HG03354 (cell line): ENCODE data around the gene CPLX3.

ENCODE experiments used
- ATAC-seq: cut with Tn5 transposase; IDR thresholded peaks from one replicate; pipeline ENCODE4 v1.9.1; 2021; ENCODE audit warnings: mild to moderate bottlenecking; ENCODE audit not compliant: unreplicated experiment, poor library complexity, severe bottlenecking

The CPLX3 gene

GRCh38 chr15:74863239-74864056, 37.0 kb downstream of the CPLX3 start:
- ATAC-seq = no peak

GRCh38 chr15:74864296-74864695, 37.9 kb downstream of the CPLX3 start:
- no peak for ATAC-seq

- no peak for ATAC-seq
Measured at GRCh38 chr15:74865316-74865715, 38.9 kb downstream of the CPLX3 start.

GRCh38 chr15:74866090-74866489, 39.7 kb downstream of the CPLX3 start:
- no peak for ATAC-seq

GRCh38 chr15:74867466-74868038, 41.1 kb downstream of the CPLX3 start:
- ATAC-seq = no peak

GRCh38 chr15:74868059-74868458, 41.6 kb downstream of the CPLX3 start:
- no peak for ATAC-seq

GRCh38 chr15:74869372-74869725, 42.9 kb downstream of the CPLX3 start:
- peak; percentile 2 for ATAC-seq

GRCh38 chr15:74869726-74870407, 43.4 kb downstream of the CPLX3 start:
- peak; percentile 64 for ATAC-seq

- ATAC-seq = no peak
Measured at GRCh38 chr15:74870436-74871215, 44.2 kb downstream of the CPLX3 start.

- ATAC-seq = no peak
Measured at GRCh38 chr15:74872702-74873035, 46.2 kb downstream of the CPLX3 start.

GRCh38 chr15:74873036-74873755, 46.8 kb downstream of the CPLX3 start, which contains the start of gene SCAMP2:
TSS of gene SCAMP2 (minus strand) at chr15:74873365. CDS start at chr15:74873255, 110 bp downstream.
- peak; percentile 86 for ATAC-seq

- ATAC-seq = no peak
Measured at GRCh38 chr15:74873756-74874424, 47.5 kb downstream of the CPLX3 start.

GRCh38 chr15:74878273-74878672, 51.8 kb downstream of the CPLX3 start:
- no peak for ATAC-seq
